ENCODE results near the gene PPIP5K2. TPM values are rescaled to one million over a fixed set of nuclear protein-coding genes. Genes with fewer than 3 reads are reported as not detected.
A peak's percentile ranks its signal among the peaks of the same experiment; 100 is the strongest.

The PPIP5K2 gene
- total RNA-seq, 1 donor = 78.5 TPM

DNA sequence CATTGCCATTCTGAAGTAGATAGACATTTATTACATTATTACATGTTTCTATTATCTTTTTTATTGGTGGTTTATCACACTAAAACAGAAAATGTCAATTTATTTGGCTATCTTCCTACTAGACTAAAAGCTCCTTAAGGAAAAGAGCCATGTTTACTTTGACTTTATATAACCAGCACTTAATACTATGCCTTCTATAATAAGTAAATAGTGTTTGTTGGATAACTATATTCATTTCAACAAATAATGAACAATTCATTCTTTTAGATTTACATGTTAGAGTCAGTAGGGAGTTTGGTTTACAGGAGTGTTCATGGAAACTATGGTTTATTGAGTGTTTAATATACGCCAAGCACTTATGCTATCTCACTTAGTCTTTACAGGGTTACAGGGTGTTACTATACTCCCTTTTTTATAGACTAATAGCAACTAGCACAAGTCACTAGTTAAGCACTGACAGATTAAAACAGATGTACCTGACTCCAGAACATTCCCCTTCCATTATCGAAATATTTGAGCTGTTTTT is 7.3 kb downstream of the PPIP5K2 start:
- Histone ChIP-seq H2AFZ (ENCODE audit: low read length) (no peak overlapping the region), H4K20me1 (ENCODE audit: insufficient read depth, low read length) (no peaks in the 10 kb centered on the region), H3K4me3 (ENCODE audit: insufficient read depth, low read length) (no peak overlapping the region), H3K36me3 (ENCODE audit: insufficient read depth, low read length) (no peaks in the 10 kb centered on the region), H3K4me2 (ENCODE audit: insufficient read depth, low read length) (no peak overlapping the region), H3K4me1 (ENCODE audit: insufficient read depth, low read length) (no peaks in the 10 kb centered on the region), H3K27ac (ENCODE audit: low read depth, low read length) (no peak overlapping the region), H3K9me3 (ENCODE audit: low read depth, low read length) (no peaks in the 10 kb centered on the region), H3K27me3 (ENCODE audit: insufficient read depth, low read length) (no peaks in the 10 kb centered on the region), H3K79me2 (ENCODE audit: insufficient read depth, low read length) (peaks cover 48% of the 10 kb centered on the region)
- no peak for DNase-seq (ENCODE audit: insufficient read length, low spot score, missing footprints)
- TF ChIP-seq, protein P1, sequence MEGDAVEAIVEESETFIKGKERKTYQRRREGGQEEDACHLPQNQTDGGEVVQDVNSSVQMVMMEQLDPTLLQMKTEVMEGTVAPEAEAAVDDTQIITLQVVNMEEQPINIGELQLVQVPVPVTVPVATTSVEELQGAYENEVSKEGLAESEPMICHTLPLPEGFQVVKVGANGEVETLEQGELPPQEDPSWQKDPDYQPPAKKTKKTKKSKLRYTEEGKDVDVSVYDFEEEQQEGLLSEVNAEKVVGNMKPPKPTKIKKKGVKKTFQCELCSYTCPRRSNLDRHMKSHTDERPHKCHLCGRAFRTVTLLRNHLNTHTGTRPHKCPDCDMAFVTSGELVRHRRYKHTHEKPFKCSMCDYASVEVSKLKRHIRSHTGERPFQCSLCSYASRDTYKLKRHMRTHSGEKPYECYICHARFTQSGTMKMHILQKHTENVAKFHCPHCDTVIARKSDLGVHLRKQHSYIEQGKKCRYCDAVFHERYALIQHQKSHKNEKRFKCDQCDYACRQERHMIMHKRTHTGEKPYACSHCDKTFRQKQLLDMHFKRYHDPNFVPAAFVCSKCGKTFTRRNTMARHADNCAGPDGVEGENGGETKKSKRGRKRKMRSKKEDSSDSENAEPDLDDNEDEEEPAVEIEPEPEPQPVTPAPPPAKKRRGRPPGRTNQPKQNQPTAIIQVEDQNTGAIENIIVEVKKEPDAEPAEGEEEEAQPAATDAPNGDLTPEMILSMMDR (IDR thresholded peaks at IDR 0.05; ENCODE audit: extremely low read depth, low read depth, low read length) = no peak

DNA sequence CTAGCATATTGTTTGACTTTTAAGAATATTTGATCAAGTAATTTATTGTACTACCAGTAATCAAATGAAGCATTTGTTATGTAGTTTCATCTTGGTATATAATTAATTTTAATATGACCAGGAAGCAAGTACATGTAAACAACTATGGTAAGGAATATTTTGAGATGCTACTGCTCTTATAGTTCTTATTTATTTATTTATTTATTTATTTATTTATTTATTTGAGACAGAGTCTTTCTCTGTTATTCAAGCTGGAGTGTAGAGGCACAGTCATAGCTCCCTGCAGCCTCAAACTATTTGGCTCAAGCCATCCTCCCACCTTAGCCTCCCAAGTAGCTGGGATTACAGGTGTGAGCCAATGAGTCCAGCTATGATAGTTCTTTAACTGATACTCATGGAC is 8.1 kb downstream of the PPIP5K2 start:
- H3K79me2 ChIP-seq (ENCODE audit: insufficient read depth, low read length) = peaks cover 39% of the 10 kb centered on the region
- H4K20me1 ChIP-seq (ENCODE audit: insufficient read depth, low read length) = no peaks in the 10 kb centered on the region
- peaks cover 4% of the 10 kb centered on the region for H3K4me1 ChIP-seq (ENCODE audit: insufficient read depth, low read length)
- no peak for DNase-seq (ENCODE audit: insufficient read length, low spot score, missing footprints)
- H3K4me3 ChIP-seq (ENCODE audit: insufficient read depth, low read length) = no peak overlapping the region
- TF ChIP-seq, protein P1 (IDR thresholded peaks at IDR 0.05; ENCODE audit: extremely low read depth, low read depth, low read length) = no peak
- no peaks in the 10 kb centered on the region for H3K27me3 ChIP-seq (ENCODE audit: insufficient read depth, low read length)
- H3K4me2 ChIP-seq (ENCODE audit: insufficient read depth, low read length) = no peak overlapping the region
- no peak overlapping the region for H3K27ac ChIP-seq (ENCODE audit: low read depth, low read length)
- H3K36me3 ChIP-seq (ENCODE audit: insufficient read depth, low read length) = no peaks in the 10 kb centered on the region
- no peak overlapping the region for H2AFZ ChIP-seq (ENCODE audit: low read length)
- no peaks in the 10 kb centered on the region for H3K9me3 ChIP-seq (ENCODE audit: low read depth, low read length)

DNA sequence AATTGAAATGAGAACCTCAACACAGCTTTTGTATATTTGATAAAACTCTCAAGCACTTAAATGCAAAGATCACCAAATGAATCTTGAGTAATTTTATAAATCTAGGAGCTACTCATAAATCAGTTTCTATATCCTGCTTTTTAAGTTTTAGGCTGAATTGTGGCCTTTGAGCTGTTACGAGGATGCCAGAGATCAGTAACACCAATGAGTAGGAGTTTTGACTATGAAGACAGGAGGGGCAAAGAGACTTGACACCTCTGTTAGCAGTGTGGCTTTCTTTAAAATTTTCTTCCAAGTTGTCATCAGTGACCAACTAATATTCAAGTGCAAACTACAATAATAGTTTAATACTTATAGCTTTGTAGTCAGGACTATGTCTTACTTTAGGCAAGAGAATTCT is 12.6 kb downstream of the PPIP5K2 start:
- Histone ChIP-seq H3K4me2 (ENCODE audit: insufficient read depth, low read length) (peak overlapping the region; percentile 38), H3K9me3 (ENCODE audit: low read depth, low read length) (no peaks in the 10 kb centered on the region), H4K20me1 (ENCODE audit: insufficient read depth, low read length) (no peaks in the 10 kb centered on the region), H3K27ac (ENCODE audit: low read depth, low read length) (no peak overlapping the region), H3K79me2 (ENCODE audit: insufficient read depth, low read length) (peaks cover 5% of the 10 kb centered on the region), H3K36me3 (ENCODE audit: insufficient read depth, low read length) (no peaks in the 10 kb centered on the region), H3K4me1 (ENCODE audit: insufficient read depth, low read length) (peaks cover 4% of the 10 kb centered on the region), H2AFZ (ENCODE audit: low read length) (no peak overlapping the region), H3K27me3 (ENCODE audit: insufficient read depth, low read length) (no peaks in the 10 kb centered on the region), H3K4me3 (ENCODE audit: insufficient read depth, low read length) (no peak overlapping the region)
- TF ChIP-seq, protein P1 (IDR thresholded peaks at IDR 0.05; ENCODE audit: extremely low read depth, low read depth, low read length) = no peak
- DNase-seq (ENCODE audit: insufficient read length, low spot score, missing footprints) = no peak

DNA sequence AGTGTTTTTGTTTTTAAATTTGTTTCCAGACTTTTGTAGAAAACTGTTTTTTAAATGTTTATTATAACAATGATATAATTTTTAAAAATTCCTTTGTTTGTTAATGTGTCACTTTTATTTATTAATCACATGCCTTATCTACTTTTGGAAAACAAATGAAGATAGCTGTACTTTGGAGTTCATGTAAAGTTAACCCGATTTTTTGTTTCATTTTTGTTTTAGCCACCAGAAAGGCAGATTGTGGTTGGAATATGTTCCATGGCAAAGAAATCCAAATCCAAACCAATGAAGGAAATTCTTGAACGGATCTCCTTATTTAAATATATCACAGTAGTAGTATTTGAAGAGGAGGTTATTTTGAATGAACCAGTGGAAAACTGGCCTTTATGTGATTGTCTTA is 13.1 kb downstream of the PPIP5K2 start:
- no peak for DNase-seq (ENCODE audit: insufficient read length, low spot score, missing footprints)
- peak overlapping the region; percentile 38 for H3K4me2 ChIP-seq (ENCODE audit: insufficient read depth, low read length)
- H3K4me1 ChIP-seq (ENCODE audit: insufficient read depth, low read length) = peaks cover 4% of the 10 kb centered on the region
- no peak overlapping the region for H2AFZ ChIP-seq (ENCODE audit: low read length)
- H3K27me3 ChIP-seq (ENCODE audit: insufficient read depth, low read length) = no peaks in the 10 kb centered on the region
- no peaks in the 10 kb centered on the region for H3K9me3 ChIP-seq (ENCODE audit: low read depth, low read length)
- no peaks in the 10 kb centered on the region for H4K20me1 ChIP-seq (ENCODE audit: insufficient read depth, low read length)
- H3K79me2 ChIP-seq (ENCODE audit: insufficient read depth, low read length) = peaks cover 2% of the 10 kb centered on the region
- no peaks in the 10 kb centered on the region for H3K36me3 ChIP-seq (ENCODE audit: insufficient read depth, low read length)
- H3K4me3 ChIP-seq (ENCODE audit: insufficient read depth, low read length) = no peak overlapping the region
- peak overlapping the region; percentile 23 for H3K27ac ChIP-seq (ENCODE audit: low read depth, low read length)
- TF ChIP-seq, protein P1 (IDR thresholded peaks at IDR 0.05; ENCODE audit: extremely low read depth, low read depth, low read length) = no peak
